H1 (cell line): ENCODE data around the gene CACNA1C. TPM values are rescaled to one million over a fixed set of nuclear protein-coding genes. Genes with fewer than 3 reads are reported as not detected.

Source experiments
- POLR2AphosphoS5 ChIP-seq: IDR thresholded peaks from 2 replicates; pipeline ENCODE4 v1.6.1; 2011; ENCODE audit warnings: low read depth, low read length
- polyA plus RNA-seq, 7 experiments: library from polyadenylated mRNA; depleted of rRNA in 3 of 7; stranded (reverse) in 5 of 7; unstranded in 2 of 7; fragments of >200 nt in 5 of 7; fragments of 200-250 nt in 2 of 7; gene quantifications; 1 replicate in 5 of 7; 2 replicates in 1 of 7; 4 replicates in 1 of 7; pipeline versions ENCODE4 v1.2.1 to v1.2.3, GENCODE V29; 2011 to 2013; ENCODE audit warnings: missing spikeins in 2 of 7, mixed read lengths in 2 of 7
- total RNA-seq: library from RNA; stranded (reverse); fragmentation: NEBNext Ultra II Directional; extraction: Animal tissue kit (Norgen Biotek cat#: 25700); gene quantifications from 2 replicates; pipeline ENCODE4 v1.2.1, GENCODE V29; 2021

CACNA1C gene
- total and polyA plus RNA-seq, 2 of the 8 experiments (the other 6 are each of a cell fraction or from before 2014, with no cell fraction given): 1.3 TPM

GRCh38 chr12:2507814-2508213 is 455.0 kb downstream of the CACNA1C start (continued):
- TF ChIP-seq POLR2AphosphoS5: no peak
